ENCODE results near the gene ONECUT3. TPM values are rescaled to one million over a fixed set of nuclear protein-coding genes. Genes with fewer than 3 reads are reported as not detected.

Gene ONECUT3
- total and polyA plus RNA-seq, 7 experiments from 2014 or later: not detected

DNA sequence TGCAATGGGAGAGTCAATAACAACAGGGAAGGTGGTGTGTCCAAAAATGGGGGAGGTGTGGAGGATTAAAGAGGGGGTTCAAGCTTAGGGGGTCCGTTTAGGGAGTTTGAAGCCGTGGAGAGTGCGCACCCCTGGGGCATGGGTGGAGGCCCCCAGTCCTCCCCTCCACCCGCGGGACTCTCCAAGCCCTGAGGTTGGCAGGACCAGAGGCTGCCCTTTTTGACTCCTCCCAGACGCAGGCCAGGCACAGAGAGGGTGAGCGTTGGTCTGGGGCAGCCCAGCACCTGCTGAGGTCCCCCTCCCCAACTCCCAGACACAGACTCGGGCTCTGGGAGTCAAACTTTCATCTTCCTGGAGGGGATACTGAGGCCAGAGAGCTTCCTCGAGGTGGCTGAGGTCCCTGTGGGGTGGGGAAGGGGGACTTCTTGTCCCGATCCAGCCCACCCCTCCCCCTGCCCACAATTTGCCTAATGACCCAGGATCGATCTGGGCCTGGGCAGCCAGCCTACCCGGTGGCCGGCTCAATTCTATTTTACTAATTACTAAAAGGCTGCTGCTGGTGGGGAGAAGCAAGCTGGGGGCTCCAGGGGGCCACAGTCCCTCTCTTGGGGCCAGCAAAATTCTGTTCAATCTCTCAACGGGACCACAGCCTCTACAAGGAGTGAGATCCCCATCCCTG is 2.8 kb upstream of the ONECUT3 start:
- peaks cover 31 to 60% (median 37%) of the 10 kb centered on the region in 5 donors for H3K27me3 Mint-ChIP-seq
- H3K4me1 ChIP-seq (ENCODE audit: control insufficient read depth in 2 of 2, insufficient read depth in 2 of 2, low read length in 2 of 2): peaks cover 18 to 29% of the 10 kb centered on the region in 2 donors
- no peak overlapping the region for H3K4me3 ChIP-seq (ENCODE audit: low read length)
- no peak overlapping the region for H3K27ac Mint-ChIP-seq
- peaks cover 0 to 2% (median 0%) of the 10 kb centered on the region in 5 donors for H3K36me3 Mint-ChIP-seq
- intact Hi-C loops (cut with micrococcal nuclease): no loop called here
- CTCF ChIA-PET: no interaction called here
- POLR2A ChIA-PET: interaction anchor here (0.6 kb wide), 1 partner anchor 336 kb away, joined by 3 read pairs; no protein-coding TSS in a partner anchor
- DNase-seq (no peak), ATAC-seq (no peak)
- no peaks in the 10 kb centered on the region for H3K36me3 ChIP-seq (ENCODE audit: control insufficient read depth in 2 of 3, insufficient read depth in 3 of 3, low read length in 3 of 3)
- H3K9me3 ChIP-seq (ENCODE audit: control insufficient read depth in 2 of 3, low read length in 3 of 3): no peaks in the 10 kb centered on the region
- no peak overlapping the region for H3K27ac ChIP-seq (ENCODE audit: low read depth, low read length)
- H3K4me1 Mint-ChIP-seq: peaks cover 3 to 17% (median 14%) of the 10 kb centered on the region in 7 donors
- peak overlapping the region in 8 of 10 donors; percentile 27 to 69 (median 55) for H3K4me3 Mint-ChIP-seq
- peaks cover 0 to 2% (median 0%) of the 10 kb centered on the region in 11 donors for H3K9me3 Mint-ChIP-seq
- H3K27me3 ChIP-seq (ENCODE audit: control insufficient read depth in 2 of 2, insufficient read depth in 2 of 2, low read length in 2 of 2): peaks cover 29 to 48% of the 10 kb centered on the region in 2 donors

DNA sequence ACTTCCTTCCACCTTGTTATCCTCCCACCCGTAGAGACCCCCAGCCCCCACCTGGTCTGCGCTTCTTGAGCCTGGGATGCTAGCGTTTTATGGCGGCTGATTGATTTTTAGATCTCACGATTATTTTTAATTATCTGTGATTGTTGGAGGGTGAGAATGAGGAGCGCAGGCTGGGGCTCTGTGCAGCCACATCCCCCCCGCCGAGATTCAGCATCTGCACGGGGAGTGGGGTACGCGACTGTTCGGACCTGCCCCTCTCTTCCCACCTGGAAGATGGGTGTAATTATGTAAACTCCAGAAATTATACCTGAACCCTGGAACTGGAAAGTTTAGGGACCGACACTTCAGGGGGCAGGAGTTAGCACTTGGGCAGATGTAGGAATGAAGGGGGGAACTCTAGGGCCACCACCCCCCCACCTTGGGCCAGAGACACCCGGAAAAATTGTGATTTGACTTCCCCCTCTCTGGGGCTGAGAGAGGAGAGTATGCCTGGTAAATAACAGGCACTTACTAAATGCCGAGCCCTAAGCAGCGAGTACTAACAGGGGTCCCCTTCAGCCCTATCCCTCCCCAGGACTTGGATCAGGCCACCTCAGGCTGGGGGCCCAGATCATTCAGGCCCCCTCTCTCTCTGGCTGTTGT is 1.8 kb upstream of the ONECUT3 start:
- peaks cover 32 to 64% (median 40%) of the 10 kb centered on the region in 5 donors for H3K27me3 Mint-ChIP-seq
- no peaks in the 10 kb centered on the region for H3K36me3 ChIP-seq (ENCODE audit: control insufficient read depth in 2 of 3, insufficient read depth in 3 of 3, low read length in 3 of 3)
- ChIA-PET CTCF (no interaction called here), POLR2A (no interaction called here)
- no peak overlapping the region for H3K4me3 ChIP-seq (ENCODE audit: low read length)
- H3K27me3 ChIP-seq (ENCODE audit: control insufficient read depth in 2 of 2, insufficient read depth in 2 of 2, low read length in 2 of 2): peaks cover 27 to 54% of the 10 kb centered on the region in 2 donors
- H3K9me3 Mint-ChIP-seq: peaks cover 0 to 2% (median 0%) of the 10 kb centered on the region in 11 donors
- intact Hi-C loops (cut with micrococcal nuclease): no loop called here
- peaks cover 6 to 20% (median 16%) of the 10 kb centered on the region in 7 donors for H3K4me1 Mint-ChIP-seq
- peaks cover 18 to 29% of the 10 kb centered on the region in 2 donors for H3K4me1 ChIP-seq (ENCODE audit: control insufficient read depth in 2 of 2, insufficient read depth in 2 of 2, low read length in 2 of 2)
- peak overlapping the region in 1 of 9 donors; percentile 62 for H3K27ac Mint-ChIP-seq
- DNase-seq (no peak), ATAC-seq (no peak)
- H3K9me3 ChIP-seq (ENCODE audit: control insufficient read depth in 2 of 3, low read length in 3 of 3): no peaks in the 10 kb centered on the region
- H3K27ac ChIP-seq (ENCODE audit: low read depth, low read length): no peak overlapping the region
- no peak overlapping the region for H3K4me3 Mint-ChIP-seq
- H3K36me3 Mint-ChIP-seq: peaks cover 0 to 3% (median 0%) of the 10 kb centered on the region in 5 donors

DNA sequence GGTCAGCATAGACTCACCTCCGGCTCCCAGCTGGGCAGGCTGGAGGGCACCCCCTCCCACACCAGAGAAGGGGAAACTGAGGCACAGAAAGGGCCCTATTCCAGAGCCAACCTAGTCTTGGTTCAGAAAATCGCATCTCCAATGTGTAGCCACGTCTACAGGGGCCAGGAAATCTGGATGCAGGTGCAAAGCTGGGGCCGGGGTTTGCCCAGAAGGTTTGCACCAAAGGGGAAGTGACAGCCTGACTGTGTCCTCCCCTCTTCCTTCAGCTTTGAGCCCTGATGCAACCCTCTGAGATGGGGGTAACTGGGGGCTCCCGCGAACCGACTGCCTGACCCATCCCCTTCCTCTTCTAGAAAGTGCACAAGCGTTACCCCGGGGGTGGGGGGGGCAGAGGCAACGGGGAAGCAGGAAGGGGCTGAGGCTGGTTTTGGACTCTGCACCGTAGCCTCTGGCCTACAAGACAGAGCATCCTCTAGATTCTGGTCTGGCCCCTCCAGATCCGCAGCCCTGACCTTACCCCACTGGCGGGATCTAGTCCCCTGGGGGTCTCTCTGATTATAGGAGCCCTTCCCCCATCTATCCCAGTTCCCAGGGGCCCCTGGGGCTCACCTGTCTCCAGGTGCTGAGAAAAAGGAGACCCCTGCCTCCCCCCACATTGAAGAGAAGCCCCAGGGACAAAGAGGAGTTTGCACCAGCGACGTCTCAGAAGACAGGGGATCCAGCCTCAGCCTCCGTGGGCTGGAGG is 1.1 kb upstream of the ONECUT3 start:
- Mint-ChIP-seq H3K27me3 (peaks cover 38 to 64% (median 41%) of the 10 kb centered on the region in 5 donors), H3K4me3 (peak overlapping the region in 2 of 10 donors; percentile 27 to 67), H3K27ac (no peak overlapping the region), H3K4me1 (peaks cover 6 to 26% (median 18%) of the 10 kb centered on the region in 7 donors), H3K36me3 (peaks cover 0 to 3% (median 0%) of the 10 kb centered on the region in 5 donors), H3K9me3 (peaks cover 0 to 2% (median 0%) of the 10 kb centered on the region in 11 donors)
- ATAC-seq: no peak
- Histone ChIP-seq H3K27me3 (ENCODE audit: control insufficient read depth in 2 of 2, insufficient read depth in 2 of 2, low read length in 2 of 2) (peaks cover 24 to 47% of the 10 kb centered on the region in 2 donors), H3K9me3 (ENCODE audit: control insufficient read depth in 2 of 3, low read length in 3 of 3) (no peaks in the 10 kb centered on the region), H3K36me3 (ENCODE audit: control insufficient read depth in 2 of 3, insufficient read depth in 3 of 3, low read length in 3 of 3) (no peaks in the 10 kb centered on the region), H3K4me3 (ENCODE audit: low read length) (no peak overlapping the region), H3K4me1 (ENCODE audit: control insufficient read depth in 2 of 2, insufficient read depth in 2 of 2, low read length in 2 of 2) (peaks cover 18 to 29% of the 10 kb centered on the region in 2 donors), H3K27ac (ENCODE audit: low read depth, low read length) (no peak overlapping the region)
- intact Hi-C loops (cut with micrococcal nuclease): no loop called here
- ChIA-PET POLR2A (interaction anchor here (0.6 kb wide), 2 partner anchors 298 to 858 kb away, joined by 3 to 4 read pairs; no protein-coding TSS in a partner anchor), CTCF (no interaction called here)
- no peak for DNase-seq

DNA sequence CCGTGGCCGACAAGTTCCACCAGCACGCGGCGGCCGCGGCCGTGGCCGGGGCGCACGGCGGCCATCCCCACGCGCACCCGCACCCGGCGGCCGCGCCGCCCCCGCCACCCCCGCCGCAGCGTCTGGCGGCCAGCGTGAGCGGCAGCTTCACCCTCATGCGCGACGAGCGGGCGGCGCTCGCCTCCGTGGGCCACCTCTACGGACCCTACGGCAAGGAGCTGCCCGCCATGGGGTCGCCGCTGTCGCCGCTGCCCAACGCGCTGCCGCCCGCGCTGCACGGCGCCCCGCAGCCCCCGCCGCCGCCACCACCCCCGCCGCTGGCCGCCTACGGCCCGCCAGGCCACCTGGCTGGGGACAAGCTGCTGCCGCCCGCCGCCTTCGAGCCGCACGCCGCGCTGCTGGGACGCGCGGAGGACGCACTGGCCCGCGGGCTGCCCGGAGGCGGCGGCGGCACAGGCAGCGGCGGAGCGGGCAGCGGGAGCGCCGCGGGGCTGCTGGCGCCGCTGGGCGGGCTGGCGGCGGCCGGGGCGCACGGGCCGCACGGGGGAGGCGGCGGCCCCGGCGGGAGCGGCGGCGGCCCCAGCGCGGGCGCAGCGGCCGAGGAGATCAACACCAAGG is 821 bp downstream of the ONECUT3 start:
- peaks cover 4 to 13% of the 10 kb centered on the region in 2 donors for H3K4me1 ChIP-seq (ENCODE audit: control insufficient read depth in 2 of 2, insufficient read depth in 2 of 2, low read length in 2 of 2)
- ChIA-PET CTCF (no interaction called here), POLR2A (no interaction called here)
- peaks cover 6 to 24% (median 15%) of the 10 kb centered on the region in 7 donors for H3K4me1 Mint-ChIP-seq
- H3K27me3 ChIP-seq (ENCODE audit: control insufficient read depth in 2 of 2, insufficient read depth in 2 of 2, low read length in 2 of 2): peaks cover 20 to 35% of the 10 kb centered on the region in 2 donors
- no peaks in the 10 kb centered on the region for H3K9me3 ChIP-seq (ENCODE audit: control insufficient read depth in 2 of 3, low read length in 3 of 3)
- no peaks in the 10 kb centered on the region for H3K36me3 ChIP-seq (ENCODE audit: control insufficient read depth in 2 of 3, insufficient read depth in 3 of 3, low read length in 3 of 3)
- H3K9me3 Mint-ChIP-seq: peaks cover 0 to 2% (median 0%) of the 10 kb centered on the region in 11 donors
- no peak for DNase-seq
- no peak overlapping the region for H3K4me3 Mint-ChIP-seq
- H3K27me3 Mint-ChIP-seq: peaks cover 36 to 71% (median 43%) of the 10 kb centered on the region in 5 donors
- no peak for ATAC-seq
- H3K27ac Mint-ChIP-seq: no peak overlapping the region
- intact Hi-C loops (cut with micrococcal nuclease): no loop called here
- peaks cover 0 to 3% (median 0%) of the 10 kb centered on the region in 5 donors for H3K36me3 Mint-ChIP-seq
- H3K27ac ChIP-seq (ENCODE audit: low read depth, low read length): no peak overlapping the region
- H3K4me3 ChIP-seq (ENCODE audit: low read length): no peak overlapping the region

DNA sequence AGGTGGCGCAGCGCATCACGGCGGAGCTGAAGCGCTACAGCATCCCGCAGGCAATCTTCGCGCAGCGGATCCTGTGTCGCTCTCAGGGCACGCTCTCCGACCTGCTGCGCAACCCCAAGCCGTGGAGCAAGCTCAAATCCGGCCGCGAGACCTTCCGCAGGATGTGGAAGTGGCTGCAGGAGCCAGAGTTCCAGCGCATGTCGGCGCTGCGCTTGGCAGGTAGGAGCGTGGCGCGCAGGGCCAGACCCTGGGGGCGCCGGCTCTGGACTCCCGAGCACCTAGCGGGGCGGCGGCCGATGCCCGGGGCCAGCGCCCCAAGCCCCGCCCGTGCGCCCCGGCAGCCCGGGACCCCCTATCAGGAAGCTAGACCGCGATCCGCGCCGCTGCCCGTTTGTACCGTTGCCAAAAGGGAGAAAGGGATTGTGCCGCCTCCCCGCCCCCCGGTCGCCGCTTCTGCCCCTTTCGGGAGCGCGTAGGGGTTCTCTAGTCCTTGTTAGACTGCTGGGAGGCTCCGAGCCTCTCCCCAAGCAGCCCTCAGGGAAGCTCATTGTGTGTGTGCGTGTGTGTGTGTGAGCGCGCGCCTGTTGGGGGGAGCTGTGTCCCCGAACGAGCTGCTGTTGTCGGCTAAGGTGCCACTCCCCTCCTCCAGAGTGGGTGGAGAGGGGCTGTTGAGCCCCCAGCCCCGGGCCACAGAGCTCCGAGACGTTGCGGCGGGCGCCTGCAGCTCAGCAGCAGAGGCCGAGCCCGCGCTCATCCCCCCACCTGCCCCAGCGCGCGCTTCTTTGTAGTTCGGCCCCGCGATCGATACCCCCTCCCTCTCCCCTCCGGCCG is 1.5 kb downstream of the ONECUT3 start:
- H3K27ac ChIP-seq (ENCODE audit: low read depth, low read length): no peak overlapping the region
- peaks cover 0 to 3% (median 0%) of the 10 kb centered on the region in 5 donors for H3K36me3 Mint-ChIP-seq
- peaks cover 1 to 6% of the 10 kb centered on the region in 2 donors for H3K4me1 ChIP-seq (ENCODE audit: control insufficient read depth in 2 of 2, insufficient read depth in 2 of 2, low read length in 2 of 2)
- ChIA-PET POLR2A (interaction anchor here (0.5 to 0.7 kb wide), 2 partner anchors 8 to 1881 kb away, joined by 5 read pairs; no protein-coding TSS in a partner anchor), CTCF (interaction anchor here (1.1 kb wide), 1 partner anchor 15 kb away, joined by 5 read pairs; no protein-coding TSS in a partner anchor)
- peak overlapping the region in 1 of 9 donors; percentile 71 for H3K27ac Mint-ChIP-seq
- peaks cover 6 to 23% (median 15%) of the 10 kb centered on the region in 7 donors for H3K4me1 Mint-ChIP-seq
- H3K36me3 ChIP-seq (ENCODE audit: control insufficient read depth in 2 of 3, insufficient read depth in 3 of 3, low read length in 3 of 3): no peaks in the 10 kb centered on the region
- no peaks in the 10 kb centered on the region for H3K9me3 ChIP-seq (ENCODE audit: control insufficient read depth in 2 of 3, low read length in 3 of 3)
- intact Hi-C loops (cut with micrococcal nuclease): loop anchor here in 1 of 2 donors (5.0 kb wide), 1 partner anchor 288 kb away; no protein-coding TSS in a partner anchor
- H3K4me3 Mint-ChIP-seq: peak overlapping the region in 3 of 10 donors; percentile 54 to 72 (median 63)
- peaks cover 36 to 77% (median 44%) of the 10 kb centered on the region in 5 donors for H3K27me3 Mint-ChIP-seq
- ATAC-seq (no peak), DNase-seq (no peak)
- no peak overlapping the region for H3K4me3 ChIP-seq (ENCODE audit: low read length)
- peaks cover 0 to 2% (median 0%) of the 10 kb centered on the region in 11 donors for H3K9me3 Mint-ChIP-seq
- H3K27me3 ChIP-seq (ENCODE audit: control insufficient read depth in 2 of 2, insufficient read depth in 2 of 2, low read length in 2 of 2): peaks cover 19 to 31% of the 10 kb centered on the region in 2 donors
